Measurements from ENCODE around the gene SLC2A2.

DNA sequence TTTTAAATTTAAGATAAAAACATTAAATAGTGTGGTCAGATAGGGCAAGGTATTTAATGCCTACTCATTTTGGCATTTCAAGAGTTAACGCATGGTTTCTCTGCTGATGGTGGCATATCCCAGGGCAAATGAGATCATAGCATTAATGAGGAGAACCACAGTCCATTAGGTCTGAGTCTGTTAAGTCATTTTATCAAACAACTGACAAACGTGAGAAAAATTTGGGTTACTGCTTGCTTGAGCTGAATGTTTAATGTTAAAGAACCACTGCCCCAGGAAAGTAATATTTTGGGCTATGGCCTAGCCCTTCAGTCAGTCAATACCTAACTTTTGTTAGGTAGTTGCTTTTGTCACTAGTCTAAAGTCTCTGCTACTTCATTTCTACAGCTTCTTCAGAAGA, 37.9 kb upstream of the SLC2A2 start:
- TF ChIP-seq EZH2 (IDR thresholded peaks at IDR 0.05; ENCODE audit: low read length): no peak
- TF ChIP-seq, protein P1, sequence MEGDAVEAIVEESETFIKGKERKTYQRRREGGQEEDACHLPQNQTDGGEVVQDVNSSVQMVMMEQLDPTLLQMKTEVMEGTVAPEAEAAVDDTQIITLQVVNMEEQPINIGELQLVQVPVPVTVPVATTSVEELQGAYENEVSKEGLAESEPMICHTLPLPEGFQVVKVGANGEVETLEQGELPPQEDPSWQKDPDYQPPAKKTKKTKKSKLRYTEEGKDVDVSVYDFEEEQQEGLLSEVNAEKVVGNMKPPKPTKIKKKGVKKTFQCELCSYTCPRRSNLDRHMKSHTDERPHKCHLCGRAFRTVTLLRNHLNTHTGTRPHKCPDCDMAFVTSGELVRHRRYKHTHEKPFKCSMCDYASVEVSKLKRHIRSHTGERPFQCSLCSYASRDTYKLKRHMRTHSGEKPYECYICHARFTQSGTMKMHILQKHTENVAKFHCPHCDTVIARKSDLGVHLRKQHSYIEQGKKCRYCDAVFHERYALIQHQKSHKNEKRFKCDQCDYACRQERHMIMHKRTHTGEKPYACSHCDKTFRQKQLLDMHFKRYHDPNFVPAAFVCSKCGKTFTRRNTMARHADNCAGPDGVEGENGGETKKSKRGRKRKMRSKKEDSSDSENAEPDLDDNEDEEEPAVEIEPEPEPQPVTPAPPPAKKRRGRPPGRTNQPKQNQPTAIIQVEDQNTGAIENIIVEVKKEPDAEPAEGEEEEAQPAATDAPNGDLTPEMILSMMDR (optimal IDR thresholded peaks at IDR 0.05 in 1 of 3, IDR thresholded peaks at IDR 0.05 in 1 of 3, conservative IDR thresholded peaks at IDR 0.05 in 1 of 3; ENCODE audit: extremely low read depth in 1 of 3, insufficient read depth in 2 of 3, low read length in 3 of 3): no peak

Measured in keratinocyte (primary cell).